HG02981 (cell line): ENCODE data around the gene CHST9.
"Not testable (repeated sequence)": the region's sequence is repeated elsewhere in the genome, so short reads cannot be mapped to it uniquely, and the experiment has no call there.

Experiments
- ATAC-seq: cut with Tn5 transposase; IDR thresholded peaks from one replicate; pipeline ENCODE4 v1.9.1; 2021; ENCODE audit warnings: mild to moderate bottlenecking, moderate library complexity; ENCODE audit not compliant: unreplicated experiment

Gene CHST9

GRCh38 chr18:27108842-27109241, 76.3 kb downstream of the CHST9 start:
- ATAC-seq: no peak

- ATAC-seq: no peak
These were observed 80.4 kb downstream of the CHST9 start for GRCh38 chr18:27104743-27105142.

DNA sequence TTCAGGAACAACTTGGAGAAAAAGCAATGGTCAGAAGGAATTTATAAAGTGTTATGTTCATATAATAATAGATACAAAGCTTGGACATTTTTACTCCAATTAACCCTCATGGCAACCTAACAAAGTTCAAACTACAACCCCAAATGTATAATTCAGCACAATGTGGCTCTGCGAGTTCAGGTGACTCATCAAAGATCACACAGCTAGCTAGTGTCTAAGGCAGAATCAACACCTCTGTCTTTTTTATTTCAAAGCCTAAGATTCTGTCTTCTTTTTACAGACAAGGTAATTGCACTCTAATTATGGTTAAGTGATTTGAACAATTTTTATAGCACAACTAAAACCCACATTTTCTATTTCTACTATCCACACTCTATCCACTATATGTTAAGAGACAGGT, 90.5 kb downstream of the CHST9 start:
- ATAC-seq: no peak

GRCh38 chr18:27093290-27093689, 91.8 kb downstream of the CHST9 start:
- ATAC-seq: not testable (repeated sequence)

- no peak for ATAC-seq
These were observed 103.4 kb downstream of the CHST9 start for GRCh38 chr18:27081701-27082100.

DNA sequence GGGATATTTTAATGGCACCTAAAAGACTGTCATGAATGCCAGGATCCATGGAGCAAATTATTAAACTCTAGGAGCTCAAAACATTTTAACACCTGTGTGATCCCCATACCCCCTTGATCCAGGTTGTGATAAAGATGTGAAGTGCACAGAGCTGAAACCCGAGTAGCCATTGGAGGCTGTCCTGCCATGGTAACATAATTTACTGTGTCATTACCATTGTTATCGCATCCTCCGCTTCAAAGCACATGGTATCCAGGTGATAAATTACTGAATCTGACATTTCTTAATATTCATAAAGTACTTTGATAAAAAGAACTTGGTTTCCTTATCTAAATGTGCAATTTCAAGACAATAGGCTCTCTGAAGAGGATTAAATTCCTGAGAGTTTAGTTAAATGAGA, 109.3 kb downstream of the CHST9 start:
- no peak for ATAC-seq

DNA sequence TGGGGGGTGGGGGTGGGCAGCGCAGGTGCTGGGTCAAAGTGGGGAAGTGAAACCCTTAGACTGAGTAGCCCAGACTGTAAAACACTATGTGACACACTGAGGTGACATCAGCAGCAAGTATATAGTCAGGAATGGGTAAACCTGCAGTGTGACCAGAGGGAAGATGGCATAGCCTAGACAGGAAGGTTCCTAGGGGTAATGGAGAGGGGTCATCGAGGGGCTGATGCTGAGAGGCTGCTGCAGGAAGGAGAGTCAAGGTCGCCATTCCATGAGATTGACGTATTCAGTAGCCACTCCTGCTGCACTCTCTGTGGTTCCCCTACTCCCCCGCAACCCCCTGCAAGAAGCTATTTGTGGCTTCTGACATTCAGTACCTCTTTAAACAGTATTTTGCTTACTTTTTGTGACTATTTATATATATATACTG, 111.7 kb downstream of the CHST9 start:
- ATAC-seq: peak; percentile 90

DNA sequence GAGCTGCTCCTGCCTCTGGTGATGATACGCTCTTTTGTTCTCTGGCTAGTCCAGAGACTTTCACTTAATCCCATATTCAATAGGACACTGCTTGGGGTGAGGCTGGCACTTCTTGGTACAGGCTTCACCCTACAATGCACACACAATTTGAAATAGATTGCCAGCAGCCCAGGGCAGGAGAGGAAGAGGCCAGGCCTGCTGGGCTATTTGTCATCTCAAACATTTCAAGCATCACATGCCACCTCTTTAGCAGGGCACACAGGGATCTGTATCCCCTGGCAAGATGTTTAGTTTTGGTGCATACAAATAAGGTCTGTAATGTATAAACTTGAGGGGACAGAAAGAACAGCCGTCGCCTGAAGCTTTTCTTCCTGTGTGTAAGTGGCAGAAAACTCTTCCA, 120.4 kb downstream of the CHST9 start:
- ATAC-seq: no peak

DNA sequence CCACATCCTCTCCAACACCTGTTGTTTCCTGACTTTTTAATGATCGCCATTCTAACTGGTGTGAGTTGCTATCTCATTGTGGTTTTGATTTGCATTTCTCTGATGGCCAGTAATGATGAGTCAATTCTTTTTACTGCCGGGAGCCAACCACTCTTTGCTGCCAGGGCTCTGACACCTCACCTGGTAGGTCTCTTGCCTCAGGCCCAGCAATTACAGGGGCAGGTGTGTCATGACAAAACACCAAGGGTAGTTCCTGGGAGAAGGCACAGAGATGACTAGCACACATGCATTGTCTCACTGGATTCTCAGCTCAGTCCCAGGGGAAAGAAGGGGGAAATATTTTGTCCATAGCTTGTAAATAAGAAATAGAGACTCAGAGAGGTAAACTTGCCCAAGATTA, 122.3 kb downstream of the CHST9 start:
- ATAC-seq: no peak

DNA sequence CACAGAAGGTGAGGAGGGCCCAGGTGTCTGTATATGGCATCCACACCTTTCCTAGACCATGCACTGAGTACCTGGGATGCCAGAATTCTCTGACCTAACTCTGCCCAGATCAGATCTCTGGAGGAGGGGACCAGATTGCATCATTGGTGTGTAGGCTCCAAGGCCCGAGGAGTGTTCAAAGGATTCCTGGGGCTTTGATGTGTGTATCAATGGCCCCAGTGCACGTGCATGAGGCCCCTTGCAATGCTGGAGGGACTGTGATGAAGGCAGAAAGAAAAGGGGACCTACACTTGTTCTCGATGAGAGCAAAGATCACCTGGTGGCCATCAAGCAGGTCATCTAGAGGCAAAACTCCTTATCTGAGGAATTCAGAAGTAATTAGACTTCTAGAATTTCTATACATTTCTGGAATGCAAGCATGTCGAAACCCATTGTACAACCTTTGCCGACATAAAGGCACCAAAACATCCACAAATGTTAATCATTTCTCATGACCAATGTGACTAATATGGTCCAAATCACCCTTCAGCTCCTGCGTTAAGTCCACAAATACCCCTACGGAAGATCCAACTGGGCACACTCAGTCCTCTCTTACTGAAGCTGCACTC, 123.5 kb downstream of the CHST9 start:
- ATAC-seq: no peak

DNA sequence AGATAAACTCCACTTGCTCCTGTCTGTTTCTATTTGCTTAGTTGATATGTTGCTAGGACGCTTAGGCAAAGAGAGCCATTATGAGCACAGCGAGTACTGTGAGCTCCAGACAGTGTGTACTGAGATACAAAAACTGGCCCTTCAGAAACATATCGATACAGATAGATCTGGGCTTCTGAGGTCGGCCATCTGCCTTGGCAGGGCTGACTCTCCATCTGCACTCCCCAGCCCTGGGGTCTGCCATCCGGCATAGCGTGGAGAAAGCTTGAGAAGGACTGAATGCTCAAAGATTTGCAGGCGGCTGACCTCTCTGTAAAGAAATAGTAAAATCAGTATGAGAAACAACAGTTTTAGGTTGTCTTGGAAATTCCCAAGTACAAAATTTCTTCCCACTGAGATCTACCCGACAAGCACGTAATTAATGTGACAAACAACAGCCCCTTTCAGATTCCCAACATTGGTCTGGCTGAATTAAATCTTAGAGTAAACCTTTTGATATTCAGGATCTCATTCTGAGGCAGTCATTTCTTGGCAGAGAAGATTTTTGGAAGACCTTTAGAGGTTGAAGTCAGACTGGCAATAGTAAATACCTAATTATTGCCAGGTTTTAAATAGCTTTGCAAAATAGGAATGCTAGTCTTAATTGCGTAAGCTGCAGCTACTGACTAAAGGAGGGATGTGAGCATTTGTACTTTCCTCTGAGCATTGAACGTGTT, 127.4 kb downstream of the CHST9 start:
- no peak for ATAC-seq

GRCh38 chr18:27054926-27055325, 130.2 kb downstream of the CHST9 start:
- no peak for ATAC-seq

- no peak for ATAC-seq
These were observed 135.1 kb downstream of the CHST9 start for GRCh38 chr18:27049969-27050368.

DNA sequence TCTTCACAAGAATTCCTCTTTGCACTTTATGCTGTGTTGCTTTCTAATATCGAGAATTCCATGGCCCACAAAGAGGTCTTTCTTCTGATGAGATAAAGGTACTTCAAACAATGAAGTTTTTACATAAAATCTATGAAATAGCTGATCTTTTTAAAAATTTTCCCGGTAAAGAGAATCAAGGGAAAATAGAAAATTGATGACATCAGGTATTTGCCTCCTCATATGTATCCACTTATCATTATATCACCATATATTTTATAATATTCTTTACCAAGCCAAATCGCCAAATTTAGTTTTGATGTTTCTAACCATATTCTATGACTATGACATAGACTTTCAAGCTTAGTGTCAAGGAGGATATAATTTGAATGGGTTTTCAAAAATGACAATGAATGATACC, 139.8 kb downstream of the CHST9 start:
- no peak for ATAC-seq

GRCh38 chr18:27042177-27042576, 142.9 kb downstream of the CHST9 start:
- no peak for ATAC-seq

DNA sequence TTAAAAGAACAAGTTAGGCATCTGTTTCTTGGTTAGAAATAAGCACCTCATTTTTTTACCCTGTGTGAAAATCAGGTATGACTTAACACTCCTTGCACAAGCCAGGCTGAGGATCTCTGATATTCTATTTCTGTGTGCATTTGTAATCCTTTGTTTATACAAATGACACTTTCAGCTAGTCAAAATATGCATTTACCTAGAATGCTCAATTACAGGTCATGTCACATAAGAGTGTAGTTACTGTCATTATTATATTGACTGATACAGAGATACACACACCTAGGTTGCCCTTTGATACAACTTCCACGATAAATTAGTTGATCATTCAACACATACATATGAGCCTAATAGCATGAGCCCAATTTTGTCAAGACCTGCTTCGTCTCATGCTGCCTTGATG, 144.3 kb downstream of the CHST9 start:
- ATAC-seq: no peak

DNA sequence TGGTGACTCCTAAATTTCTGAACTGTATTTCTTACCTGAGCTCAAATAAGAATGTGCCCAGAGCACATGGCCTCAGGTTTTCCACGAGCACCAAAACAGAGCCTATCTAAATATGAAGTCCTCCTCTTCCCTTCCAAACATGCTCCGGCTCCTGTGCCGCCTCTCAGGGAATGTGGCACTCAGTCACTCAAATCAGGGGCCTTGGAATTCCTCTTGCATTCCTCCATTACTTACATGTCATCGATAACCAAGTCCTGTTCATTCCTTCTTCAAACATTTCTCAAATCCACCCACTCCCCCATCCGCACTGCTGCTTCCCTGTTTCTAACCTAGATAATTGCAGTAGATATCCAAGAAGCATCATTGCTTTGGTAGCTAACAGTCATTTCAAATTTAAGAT, 151.4 kb downstream of the CHST9 start:
- ATAC-seq: no peak

DNA sequence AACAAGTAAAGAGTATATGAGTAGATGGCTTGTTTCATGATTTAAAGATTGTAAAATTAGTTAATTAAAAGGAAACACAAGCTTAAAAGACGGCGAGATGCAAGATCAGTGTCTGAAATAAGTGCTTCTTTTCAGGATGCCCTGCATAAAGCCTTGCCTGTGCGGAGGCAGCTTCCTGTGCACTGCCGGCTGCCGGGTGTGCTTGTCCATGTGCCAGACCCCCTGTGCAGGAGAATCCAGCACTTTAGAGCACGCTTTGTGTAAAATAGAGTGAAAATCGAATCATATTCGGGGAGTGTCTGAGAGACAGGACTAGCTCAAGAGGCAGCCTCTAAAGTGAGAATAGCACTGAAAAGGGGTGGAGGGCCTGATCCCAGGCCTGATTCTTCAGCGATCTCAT, 154.7 kb downstream of the CHST9 start:
- ATAC-seq: no peak

- ATAC-seq: no peak
These were observed 162.6 kb downstream of the CHST9 start for GRCh38 chr18:27022477-27022876.

GRCh38 chr18:27017901-27018500, 167.1 kb downstream of the CHST9 start:
- ATAC-seq: no peak

DNA sequence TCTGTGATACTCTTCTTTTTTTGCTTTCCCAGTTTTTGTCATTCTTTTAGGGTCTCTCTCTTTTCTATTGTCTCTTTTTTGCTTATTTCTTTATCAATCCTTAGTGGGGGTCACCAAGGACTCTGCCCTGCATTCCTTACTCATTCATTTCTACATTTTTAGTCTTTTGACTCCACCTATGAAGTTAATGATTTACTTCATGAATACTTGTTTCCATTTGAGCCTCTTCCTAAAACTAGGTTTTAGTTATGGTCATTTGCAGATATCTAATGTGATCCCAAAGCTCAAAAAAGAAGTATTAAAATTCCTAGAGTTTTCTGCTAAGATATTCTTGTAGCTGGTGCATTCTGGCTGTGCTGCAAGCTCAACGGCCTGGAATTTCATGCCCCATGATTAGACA, 170.3 kb downstream of the CHST9 start:
- no peak for ATAC-seq

DNA sequence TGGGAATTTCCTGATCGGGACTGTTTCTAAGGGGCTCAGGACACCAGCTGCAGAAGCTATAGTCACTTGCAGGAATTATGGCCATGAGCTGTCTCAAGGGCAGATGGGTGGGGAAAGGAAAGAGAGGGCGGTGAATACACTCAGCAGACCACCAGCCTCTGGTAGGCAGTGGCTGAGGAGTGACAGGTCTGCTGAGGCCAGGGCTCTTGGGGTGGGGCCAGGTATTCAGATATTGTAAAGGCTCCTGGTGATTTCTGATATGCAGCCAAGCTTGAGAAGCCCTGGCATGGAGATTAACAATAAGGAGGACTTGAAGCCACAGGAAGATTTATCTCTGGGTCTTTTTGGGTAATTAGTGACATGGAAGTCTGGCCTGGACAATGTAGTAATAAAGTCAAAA, 174.3 kb downstream of the CHST9 start:
- no peak for ATAC-seq
